Esophagus (tissue), 2 donors: ENCODE data around the gene TNFRSF17. TPM values are rescaled to one million over a fixed set of nuclear protein-coding genes. Genes with fewer than 3 reads are reported as not detected.

Source experiments
- polyA plus RNA-seq, 2 donors: library from polyadenylated mRNA; stranded (reverse); fragments of 200-250 nt; gene quantifications; one replicate each; pipeline ENCODE4 v1.2.3, GENCODE V29; 2013
- donor health status: healthy with polysubstance abuse.
- donor health status: Bipolar disorder and iron deficiency.

TNFRSF17 gene
- polyA plus RNA-seq, 2 donors = 0.08 to 0.12 TPM

Other genes with a start within 250 kb of the TNFRSF17 start
- 10 to 100 TPM; 21.8 to 24.5 TPM for gene TXNDC11, start 222.4 kb upstream of the TNFRSF17 start, polyA plus RNA-seq
- 10 to 100 TPM; 11.0 to 14.0 TPM for gene ZC3H7A, start 168.0 kb upstream of the TNFRSF17 start, polyA plus RNA-seq
- 10 to 100 TPM; 28.8 to 70.5 TPM for gene RSL1D1, start 113.7 kb upstream of the TNFRSF17 start, polyA plus RNA-seq
- 10 to 100 TPM; 20.6 to 58.9 TPM for gene GSPT1, start 49.3 kb upstream of the TNFRSF17 start, polyA plus RNA-seq
- 1 to 10 TPM; 3.0 to 9.1 TPM for gene NPIPB2, start 23.2 kb upstream of the TNFRSF17 start, polyA plus RNA-seq
- 1 to 10 TPM; 3.4 to 6.3 TPM for gene SNX29, start 11.5 kb downstream of the TNFRSF17 start, polyA plus RNA-seq